ENCODE results near the gene FRMD5.
"Not testable (repeated sequence)": the region's sequence is repeated elsewhere in the genome, so short reads cannot be mapped to it uniquely, and the experiment has no call there.

Gene FRMD5

GRCh38 chr15:44195151-44195740, at the start of gene FRMD5:
TSS of gene FRMD5 (minus strand) at chr15:44195271.
- DNase-seq (ENCODE audit: low read depth in 2 of 3, low spot score in 2 of 3), result peak; percentile 63 to 72 (median 67)

- no peak for DNase-seq (ENCODE audit: low read depth in 2 of 3, low spot score in 2 of 3)
These were observed 48.8 kb upstream of the FRMD5 start for GRCh38 chr15:44243829-44244228.

GRCh38 chr15:44243141-44243540, 48.1 kb upstream of the FRMD5 start:
- DNase-seq (ENCODE audit: low read depth in 2 of 3, low spot score in 2 of 3), result no peak

- DNase-seq (ENCODE audit: low read depth in 2 of 3, low spot score in 2 of 3), result no peak
These were observed 36.8 kb upstream of the FRMD5 start for GRCh38 chr15:44231842-44232241.

- not testable (repeated sequence) for DNase-seq (ENCODE audit: low read depth in 2 of 3, low spot score in 2 of 3)
These were observed 34.2 kb upstream of the FRMD5 start for GRCh38 chr15:44229301-44229700.

DNA sequence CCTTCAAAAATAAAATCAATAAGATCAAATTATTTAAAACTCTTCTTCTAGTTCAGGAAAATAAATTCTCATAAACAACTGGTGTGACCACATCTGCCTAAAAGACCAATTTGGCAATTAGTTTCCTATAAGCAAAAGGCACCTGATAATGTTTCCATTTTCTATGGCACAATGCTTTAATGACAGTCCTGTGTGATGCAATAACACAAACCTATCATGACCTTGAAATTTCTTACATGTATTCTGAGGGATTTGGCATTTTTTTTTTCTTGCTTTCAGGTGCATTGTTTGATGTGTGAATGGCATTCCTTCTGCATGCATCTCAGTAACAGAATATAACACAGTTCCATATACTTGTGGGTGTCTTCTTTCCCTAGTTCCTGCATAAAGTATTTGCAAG, 32.5 kb upstream of the FRMD5 start:
- DNase-seq (ENCODE audit: low read depth in 2 of 3, low spot score in 2 of 3), result no peak

GRCh38 chr15:44227001-44227400, 31.9 kb upstream of the FRMD5 start:
- DNase-seq (ENCODE audit: low read depth in 2 of 3, low spot score in 2 of 3), result not testable (repeated sequence)

- no peak for DNase-seq (ENCODE audit: low read depth in 2 of 3, low spot score in 2 of 3)
These were observed 27.4 kb upstream of the FRMD5 start for GRCh38 chr15:44222478-44222877.

DNA sequence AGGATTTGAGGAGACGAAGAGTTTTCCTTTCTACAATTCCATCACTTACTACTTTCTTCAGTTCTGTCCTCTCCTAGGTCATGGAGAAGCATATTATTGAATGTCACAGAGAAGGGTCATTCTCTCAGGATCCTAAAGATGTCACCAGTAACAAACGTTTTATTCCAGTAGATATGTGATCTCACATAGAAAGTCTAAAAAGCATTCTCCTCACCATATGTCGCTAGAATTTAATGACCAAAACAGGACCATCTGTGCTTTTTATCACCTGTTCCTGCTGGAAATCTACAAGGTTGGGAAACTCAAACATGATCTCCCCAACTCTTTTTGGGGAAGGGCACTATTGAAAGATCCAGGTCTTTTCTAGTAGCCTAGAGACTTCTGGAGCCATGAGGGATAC, 24.0 kb upstream of the FRMD5 start:
- DNase-seq (ENCODE audit: low read depth in 2 of 3, low spot score in 2 of 3), result no peak

GRCh38 chr15:44216958-44217357, 21.9 kb upstream of the FRMD5 start:
- DNase-seq (ENCODE audit: low read depth in 2 of 3, low spot score in 2 of 3), result no peak

DNA sequence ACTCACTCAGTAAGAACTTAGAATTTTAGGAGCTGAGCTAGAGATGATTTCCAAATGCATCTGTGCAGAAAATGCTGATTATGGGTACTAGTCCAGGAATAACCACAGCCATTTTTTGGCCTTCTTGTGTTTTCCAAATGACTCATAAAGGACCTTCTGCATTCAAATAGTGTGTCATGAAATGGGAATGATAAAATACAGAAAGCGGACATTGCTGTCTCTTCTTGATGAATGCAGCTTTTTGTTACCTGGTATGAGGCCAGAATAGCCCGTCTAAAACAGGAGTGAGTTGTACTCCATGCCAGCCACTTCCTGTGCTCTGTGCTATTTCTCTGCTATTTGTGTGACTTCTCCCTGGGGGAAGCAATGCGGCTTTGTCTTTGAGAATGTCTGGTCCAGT, 20.5 kb upstream of the FRMD5 start:
- no peak for DNase-seq (ENCODE audit: low read depth in 2 of 3, low spot score in 2 of 3)

GRCh38 chr15:44208956-44209355, 13.9 kb upstream of the FRMD5 start:
- no peak for DNase-seq (ENCODE audit: low read depth in 2 of 3, low spot score in 2 of 3)

DNA sequence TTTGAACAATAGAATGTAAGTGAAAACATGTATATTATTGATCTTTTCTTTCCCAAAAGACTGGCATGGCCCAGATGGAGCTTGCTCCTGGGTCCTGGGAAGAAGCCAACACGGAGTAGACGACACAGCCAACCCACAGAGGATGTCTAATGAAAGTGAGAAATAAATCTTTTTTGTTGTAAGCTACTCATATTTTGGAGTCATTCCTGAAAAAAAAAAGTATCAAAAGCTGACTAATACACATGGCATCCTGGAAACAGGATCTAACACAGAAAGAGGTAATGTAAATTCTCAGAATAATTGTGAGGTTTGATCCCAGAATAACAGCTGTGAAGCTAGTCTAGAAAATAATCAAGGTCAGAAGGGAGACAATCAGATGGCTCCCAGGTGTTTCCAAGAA, 12.6 kb upstream of the FRMD5 start:
- DNase-seq (ENCODE audit: low read depth in 2 of 3, low spot score in 2 of 3), result no peak

- DNase-seq (ENCODE audit: low read depth in 2 of 3, low spot score in 2 of 3), result no peak
These were observed 4.3 kb upstream of the FRMD5 start for GRCh38 chr15:44199393-44199792.

- DNase-seq (ENCODE audit: low read depth in 2 of 3, low spot score in 2 of 3), result peak; percentile 7 to 34 (median 9)
These were observed 534 bp downstream of the FRMD5 start for GRCh38 chr15:44194323-44195150.

- DNase-seq (ENCODE audit: low read depth in 2 of 3, low spot score in 2 of 3), result no peak
These were observed 1.3 kb downstream of the FRMD5 start for GRCh38 chr15:44193651-44194322.

GRCh38 chr15:44188795-44189194, 6.3 kb downstream of the FRMD5 start:
- no peak for DNase-seq (ENCODE audit: low read depth in 2 of 3, low spot score in 2 of 3)

DNA sequence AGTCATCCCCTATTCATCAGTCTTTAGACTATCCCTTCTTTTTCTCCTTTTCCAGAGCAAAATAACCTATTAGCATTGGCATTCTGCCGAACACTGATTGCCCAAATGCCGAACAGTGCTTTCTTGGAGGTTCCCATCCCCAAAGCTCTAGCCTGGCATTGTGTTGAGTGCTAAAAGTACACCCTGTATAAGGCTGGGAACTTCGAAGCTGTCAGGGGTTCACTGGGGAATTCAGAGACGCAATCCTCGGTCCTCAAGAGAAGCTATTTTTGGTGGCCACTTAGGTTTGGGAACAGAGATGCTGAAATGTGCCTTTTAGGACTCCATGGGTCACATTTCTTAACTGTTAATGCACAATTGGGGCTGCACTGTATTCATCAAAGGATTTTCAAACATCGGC, 8.4 kb downstream of the FRMD5 start:
- no peak for DNase-seq (ENCODE audit: low read depth in 2 of 3, low spot score in 2 of 3)

- DNase-seq (ENCODE audit: low read depth in 2 of 3, low spot score in 2 of 3), result no peak
These were observed 11.7 kb downstream of the FRMD5 start for GRCh38 chr15:44183363-44183762.

DNA sequence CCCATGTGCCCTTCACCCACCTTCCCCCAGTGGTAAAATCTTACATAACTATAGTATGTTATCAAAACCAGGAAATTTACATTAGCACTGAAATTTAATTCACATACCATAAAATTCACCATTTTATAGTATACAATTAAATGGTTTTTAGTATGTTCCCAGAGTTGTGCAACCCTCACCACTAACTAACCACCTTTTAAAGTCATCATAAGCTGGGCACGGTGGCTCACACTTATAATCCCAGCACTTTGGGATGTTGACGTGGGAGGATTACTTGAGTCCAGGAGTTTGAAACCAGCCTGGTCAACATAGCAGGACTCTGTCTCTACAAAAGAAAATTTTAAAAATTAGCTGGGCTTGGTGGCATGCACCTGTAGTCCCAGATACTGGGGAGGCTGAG, 13.7 kb downstream of the FRMD5 start:
- DNase-seq (ENCODE audit: low read depth in 2 of 3, low spot score in 2 of 3), result no peak

DNA sequence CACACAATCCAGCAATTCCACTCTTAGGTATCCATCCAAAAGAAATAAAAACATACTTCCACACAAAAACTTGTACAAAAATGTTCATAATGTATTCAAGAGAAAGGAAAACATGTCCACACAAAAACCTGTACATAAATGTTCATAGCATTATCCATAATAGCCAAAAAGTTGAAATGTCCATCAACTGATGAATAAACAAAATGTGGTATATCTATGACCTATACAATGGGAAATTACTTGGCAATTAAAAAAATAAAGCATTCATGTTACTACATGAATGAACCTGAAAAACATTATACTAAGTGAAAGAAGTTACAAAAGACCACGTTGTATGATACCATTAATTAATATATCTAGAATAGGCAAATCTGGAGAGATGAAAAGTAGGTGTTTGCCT, 17.9 kb downstream of the FRMD5 start:
- no peak for DNase-seq (ENCODE audit: low read depth in 2 of 3, low spot score in 2 of 3)

DNA sequence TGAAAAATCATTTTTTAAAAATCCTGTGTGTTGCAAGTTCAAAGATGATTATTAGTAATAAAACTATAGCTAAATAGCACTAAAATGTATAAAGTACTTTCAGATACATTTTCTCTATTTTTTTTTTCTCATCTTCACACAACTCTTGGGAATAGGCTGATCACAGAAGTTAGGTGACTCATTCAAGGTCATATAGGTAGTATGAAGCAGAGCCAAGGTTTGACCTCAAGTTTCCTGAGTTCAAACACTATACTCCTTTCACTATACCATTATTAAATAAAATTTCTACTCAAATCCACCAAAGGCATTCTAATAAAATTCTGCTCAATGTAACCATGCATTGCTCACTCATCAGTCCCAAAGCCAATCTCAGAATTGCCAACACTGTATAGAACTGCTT, 21.3 kb downstream of the FRMD5 start:
- no peak for DNase-seq (ENCODE audit: low read depth in 2 of 3, low spot score in 2 of 3)
